DMS 273 treated with DMSO at 0.1 percent for 48 hours (cell line): Measurements from ENCODE around the gene DPYSL4.

Source experiments
- DNase-seq: peaks from one replicate; lab custom pipeline; 2025; lab: John Stamatoyannopoulos, UW

Gene DPYSL4

DNA sequence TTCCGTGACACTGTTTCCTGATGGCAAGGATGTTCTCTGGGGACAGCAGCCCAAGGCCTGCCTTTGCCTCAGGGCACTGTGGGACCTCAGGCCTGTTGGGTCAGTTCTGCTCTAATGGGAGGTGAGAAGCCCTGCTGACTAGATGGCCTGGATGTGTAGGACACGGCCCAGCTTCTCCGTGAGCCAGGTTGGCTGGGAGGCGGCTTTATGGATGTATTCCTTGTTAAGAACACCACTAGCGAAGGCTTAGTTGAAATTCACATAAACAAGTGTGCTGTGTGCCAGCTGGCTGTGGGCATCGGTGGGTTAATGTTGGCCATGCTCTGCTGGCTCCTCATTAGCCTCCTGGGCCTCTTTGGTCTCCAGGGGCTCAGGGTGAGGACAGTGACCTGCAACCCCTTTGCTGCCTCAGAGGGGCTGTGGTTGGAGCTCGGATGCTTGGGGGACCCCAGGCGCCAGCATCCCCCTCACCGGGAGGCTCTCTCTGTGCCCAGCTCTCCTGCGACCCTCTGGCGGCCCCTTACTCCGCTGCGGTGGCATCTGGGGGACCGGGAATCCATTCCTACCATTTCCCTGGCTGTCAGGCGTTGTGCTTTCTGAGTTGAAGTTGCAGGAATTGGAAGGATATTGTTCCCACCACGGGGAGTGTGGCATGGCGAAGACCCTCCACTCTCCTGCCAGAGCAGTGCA lies 22.8 kb upstream of the DPYSL4 start:
- DNase-seq, result no peak

DNA sequence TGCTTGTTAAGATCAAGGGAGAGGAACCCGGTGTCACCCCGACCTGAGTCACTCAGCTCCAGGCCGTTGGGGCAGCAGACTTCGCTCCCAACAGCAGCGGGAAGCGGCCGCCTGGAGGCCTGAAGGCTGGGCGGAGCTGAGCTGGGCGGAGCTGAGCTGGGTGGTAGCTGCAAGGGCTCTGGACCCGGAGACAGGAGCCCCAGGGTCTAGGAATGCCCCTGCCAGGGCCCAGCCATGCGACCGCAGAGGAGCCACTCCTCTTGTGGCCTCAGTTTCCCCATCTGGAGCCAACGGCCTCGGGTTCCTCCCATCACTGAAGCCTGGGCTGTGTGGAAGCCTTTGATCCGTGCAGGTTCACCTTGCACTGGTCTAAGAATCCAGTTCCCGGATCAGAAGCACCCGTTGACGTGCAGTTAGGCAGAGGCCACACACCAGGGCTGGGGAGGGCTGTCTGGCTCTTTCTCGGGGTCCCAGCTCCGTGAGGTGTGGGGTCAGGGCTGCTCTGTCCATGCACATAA lies 21.9 kb upstream of the DPYSL4 start:
- no peak for DNase-seq

DNA sequence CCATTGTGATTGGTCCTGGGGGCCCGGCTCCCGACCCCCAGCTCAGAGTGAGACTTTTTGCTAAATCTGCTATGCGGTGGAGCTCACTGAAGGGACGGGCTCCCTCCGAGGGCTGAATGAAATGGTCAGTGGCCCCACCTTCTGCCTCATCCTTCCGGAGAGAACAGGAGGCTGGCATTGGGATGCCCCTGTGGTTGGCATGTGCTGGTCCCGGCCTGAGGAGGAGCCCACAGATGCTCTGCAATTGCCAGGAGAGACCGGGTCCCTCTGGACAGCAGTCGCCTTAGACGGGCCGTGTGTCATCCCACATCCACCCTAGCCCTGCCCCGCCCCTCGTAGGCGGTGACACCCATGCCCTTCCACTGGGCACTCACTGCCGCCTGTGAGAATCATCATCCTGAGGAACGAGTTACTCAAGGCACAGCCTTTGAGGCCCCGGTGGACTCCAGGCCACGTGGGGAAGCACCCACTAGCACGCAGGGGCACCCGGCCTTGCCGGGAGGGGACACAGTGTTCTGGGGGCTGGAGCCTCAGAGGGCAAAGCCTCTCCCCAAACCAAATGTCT lies 21.2 kb upstream of the DPYSL4 start:
- DNase-seq, result no peak

DNA sequence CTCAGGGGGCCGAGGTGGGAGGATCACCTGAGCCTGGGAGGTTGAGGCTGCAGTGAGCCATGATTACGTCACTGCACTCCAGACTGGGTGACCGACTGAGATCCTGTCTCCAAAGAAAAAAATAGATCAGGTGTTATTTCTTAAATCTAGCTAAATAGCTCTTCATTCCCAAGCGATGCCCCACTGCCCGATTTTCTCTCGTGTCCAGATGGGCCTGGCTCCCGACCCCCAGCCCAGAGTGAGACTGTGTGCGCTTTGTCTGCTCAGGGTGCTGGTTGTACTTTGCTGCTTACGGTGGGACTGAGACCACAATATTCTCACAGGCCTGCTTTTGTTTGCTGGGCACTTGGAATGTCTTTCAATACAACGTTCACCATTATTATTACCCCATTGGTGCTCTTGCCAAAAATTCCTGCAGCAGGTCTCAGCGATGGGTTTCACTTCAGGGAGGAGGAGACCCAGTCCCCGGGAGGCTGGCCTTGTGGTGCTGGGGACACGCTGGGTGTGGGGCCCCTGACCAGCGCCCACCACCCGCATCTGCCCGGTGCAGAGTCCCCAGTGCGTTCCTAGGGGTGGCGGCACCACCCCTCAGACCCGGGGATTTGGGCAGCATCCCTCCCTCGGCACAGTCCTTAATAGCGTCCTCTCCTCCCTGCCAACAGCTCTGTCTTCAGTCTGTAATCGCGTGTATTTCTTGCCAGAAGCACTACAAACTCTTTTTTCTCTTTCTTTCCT lies 20.4 kb upstream of the DPYSL4 start:
- no peak for DNase-seq

DNA sequence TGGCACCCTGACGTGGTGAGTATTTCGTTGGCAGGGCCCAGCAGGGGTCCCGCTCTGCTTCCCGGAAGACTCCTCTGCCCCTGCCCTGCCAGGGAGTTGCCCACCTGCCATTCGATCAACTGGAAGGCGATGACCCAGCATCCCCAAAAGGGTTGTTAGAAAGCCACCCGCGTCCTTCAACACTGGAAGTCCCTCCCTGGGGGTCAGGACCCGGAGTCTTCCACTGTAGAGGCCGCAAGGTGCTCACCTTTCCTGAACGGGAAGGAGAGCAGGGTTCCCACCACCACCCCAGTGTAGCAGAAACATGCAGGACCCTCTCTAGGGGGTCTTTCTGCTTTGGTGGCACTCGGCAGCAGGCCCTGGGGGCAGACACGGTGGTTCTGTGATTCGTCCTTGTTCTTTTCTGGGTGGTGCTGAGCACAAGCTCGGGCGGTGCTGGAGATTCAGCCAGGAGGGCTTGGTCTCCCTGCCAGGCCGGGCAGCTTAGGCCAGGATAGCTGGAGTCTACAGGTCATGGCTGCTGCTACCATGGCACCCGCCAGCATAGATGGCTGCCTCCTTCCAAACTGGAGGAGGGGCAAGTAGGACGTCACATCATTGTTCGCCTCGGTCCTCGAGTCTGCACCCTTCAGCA lies 19.6 kb upstream of the DPYSL4 start:
- DNase-seq, result no peak

DNA sequence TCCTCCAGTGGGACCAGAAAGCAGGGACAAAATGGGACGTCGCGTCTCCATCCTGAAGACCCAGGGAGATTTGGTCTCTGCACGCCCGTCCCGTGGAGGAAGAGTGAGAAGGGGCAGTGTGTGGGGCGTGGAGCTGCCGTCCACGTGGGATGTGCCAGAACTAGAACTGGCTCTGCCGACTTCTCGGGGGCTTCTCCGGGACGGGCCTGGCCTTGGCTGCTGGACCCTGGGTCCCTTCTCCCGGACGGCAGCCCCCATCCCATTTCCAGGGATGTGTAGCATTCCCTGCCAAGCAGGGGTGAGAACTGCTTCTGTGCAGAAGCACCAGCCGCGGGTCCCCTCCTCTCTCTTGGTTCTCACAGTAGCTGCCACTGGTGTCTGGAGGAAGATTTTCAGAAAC lies 18.8 kb upstream of the DPYSL4 start:
- DNase-seq, result no peak

DNA sequence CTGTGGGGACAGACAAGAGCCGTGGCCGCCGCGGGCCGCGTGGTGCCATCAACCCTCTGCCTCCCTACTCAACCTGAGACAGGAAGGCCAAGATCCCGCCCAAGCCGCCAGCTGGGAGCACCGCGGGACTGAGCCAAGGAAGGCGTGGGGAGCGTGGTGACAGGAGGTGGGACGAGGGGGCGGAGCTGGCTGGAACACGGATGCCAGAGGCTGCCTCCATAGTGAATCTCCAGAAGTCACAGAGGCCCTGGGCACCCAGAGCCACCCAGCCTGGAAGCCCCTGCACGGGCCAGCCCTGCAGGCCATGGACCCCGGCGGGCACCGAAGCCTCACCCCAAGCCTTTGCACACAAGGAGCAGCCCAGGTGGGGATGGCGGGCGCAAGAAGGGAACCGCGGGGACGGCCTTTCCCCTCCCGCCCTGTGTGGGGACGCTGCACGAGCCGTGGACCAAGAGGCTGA lies 18.1 kb upstream of the DPYSL4 start:
- DNase-seq, result no peak

DNA sequence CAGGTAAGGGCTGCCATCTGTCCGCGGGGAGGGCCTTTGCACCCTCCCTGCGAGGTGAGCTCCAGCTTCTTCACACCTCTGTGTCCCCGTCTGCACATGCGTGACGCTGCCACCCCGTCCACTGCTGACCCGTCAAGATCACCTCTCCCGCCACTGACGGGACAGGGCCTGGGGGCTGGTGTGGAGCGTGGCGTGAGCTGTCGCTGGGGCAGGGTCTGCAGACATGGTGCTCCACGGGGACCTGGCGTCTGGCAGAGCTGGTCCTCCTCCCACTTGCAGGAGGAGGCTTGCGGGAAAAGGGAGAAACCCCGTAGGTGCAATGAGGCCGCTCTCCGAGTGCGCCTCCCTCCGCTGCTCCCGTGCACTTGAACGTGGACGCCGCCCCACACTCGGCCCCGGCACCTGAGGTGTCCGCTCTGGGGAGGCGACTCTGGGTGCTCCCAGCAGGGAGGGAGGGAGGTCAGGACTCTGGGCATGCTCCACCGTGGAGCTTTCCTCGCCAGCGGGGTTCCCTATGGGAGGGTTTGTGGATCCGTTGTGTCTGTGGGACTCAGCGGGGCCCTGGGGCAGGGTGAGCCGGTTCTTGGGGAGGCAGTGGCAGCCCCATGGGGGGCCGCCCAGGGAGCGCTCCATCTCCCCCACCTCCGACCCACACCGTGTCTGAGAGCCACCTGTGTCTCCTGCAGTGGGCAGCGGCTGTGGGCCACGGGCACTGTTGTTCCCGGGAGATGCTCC lies 17.6 kb upstream of the DPYSL4 start:
- no peak for DNase-seq

- DNase-seq, result no peak
Observed at GRCh38 chr10:132169766-132170560, 16.8 kb upstream of the DPYSL4 start.

- no peak for DNase-seq
Observed at GRCh38 chr10:132170561-132171361, 16.0 kb upstream of the DPYSL4 start.

GRCh38 chr10:132172091-132173066 lies 14.4 kb upstream of the DPYSL4 start:
- no peak for DNase-seq

DNA sequence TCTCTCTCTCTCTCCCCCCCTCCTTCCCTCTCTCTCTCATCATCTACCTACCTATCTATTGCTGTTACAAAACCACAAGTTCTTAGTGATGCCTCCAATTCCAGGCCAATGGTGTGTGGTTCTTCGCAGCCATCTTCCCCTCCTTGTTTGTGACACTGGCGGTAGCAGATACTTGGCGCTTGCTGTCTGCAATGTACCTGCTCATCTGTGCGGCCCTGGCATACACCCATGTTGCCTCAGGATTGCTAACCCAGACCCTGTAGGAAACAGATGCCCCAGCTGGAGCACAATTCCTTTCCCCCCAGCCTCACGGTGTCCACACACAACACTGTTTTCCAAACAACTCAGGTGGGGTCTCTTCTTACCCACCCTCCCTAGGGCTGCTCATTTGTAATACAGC lies 13.6 kb upstream of the DPYSL4 start:
- DNase-seq, result no peak

DNA sequence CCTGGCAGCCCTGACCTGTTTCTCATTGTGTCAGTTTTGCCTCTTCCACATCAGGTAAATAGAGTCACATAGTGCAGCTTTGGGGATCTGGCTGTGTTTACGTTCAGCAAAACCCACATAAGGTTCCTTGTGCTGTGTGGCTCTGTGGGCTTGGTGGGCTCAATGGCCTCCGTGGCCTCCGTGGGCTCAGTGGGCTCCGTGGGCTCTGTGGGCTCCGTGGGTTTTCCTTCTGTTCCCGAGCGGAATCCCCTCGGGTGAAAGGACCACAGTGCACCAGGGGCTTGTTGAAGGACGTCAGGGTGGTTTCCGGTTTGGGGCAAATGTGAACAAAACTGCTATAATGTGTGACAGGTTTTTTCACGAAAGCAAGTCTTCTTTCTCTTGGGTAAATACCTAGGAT lies 12.5 kb upstream of the DPYSL4 start:
- no peak for DNase-seq

DNA sequence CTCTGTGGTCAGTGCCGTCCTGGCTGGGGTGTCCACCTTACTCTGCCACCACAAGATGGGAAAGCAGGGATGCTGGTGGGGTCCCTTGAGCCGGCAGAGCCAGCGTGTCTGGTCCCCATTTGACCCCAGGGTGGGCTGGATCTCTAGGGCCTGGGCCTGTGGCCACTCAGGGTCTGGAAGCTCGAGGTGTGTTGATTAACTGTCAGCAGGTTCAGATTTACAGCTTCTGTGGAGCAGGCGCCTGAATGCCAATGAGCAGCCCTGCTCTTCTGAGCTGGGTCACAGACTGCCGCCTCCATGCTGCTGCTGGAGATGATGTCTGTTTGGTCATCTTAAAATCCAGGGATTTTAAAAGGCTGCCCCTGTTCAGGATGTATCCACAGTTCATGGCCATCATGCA lies 11.3 kb upstream of the DPYSL4 start:
- no peak for DNase-seq

DNA sequence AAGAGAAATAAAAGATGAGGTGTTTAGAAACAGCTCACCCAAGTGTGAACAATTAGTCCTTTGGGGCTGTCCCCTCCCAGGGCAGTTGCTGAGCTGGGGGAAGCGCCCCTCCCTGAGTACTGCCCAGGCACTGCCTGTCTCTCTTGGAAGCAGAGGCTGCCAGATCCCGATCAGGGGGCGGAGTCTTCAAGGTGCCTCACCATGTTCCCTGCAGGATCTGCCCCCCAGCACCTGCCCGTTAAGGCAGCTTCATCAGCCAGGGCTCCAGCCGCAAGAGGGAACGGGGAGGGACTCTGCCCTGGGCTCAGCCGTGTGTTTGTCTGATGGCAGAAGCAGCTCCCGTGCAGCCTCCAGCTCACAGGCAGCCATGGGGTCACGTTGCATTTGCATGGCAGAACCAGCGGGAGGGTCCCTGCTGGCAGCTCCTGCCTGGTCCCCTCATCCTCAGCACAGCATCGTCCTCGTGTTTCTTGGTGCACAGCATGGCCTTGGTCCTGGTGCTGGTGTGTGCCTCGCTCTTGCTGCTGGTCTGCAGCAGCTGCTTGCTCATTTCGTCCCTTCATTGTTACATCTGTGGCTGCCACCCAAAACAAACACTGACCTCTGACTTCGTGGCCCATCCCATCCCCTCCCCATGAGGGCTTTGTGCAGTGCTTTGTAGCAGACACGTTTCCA lies 10.7 kb upstream of the DPYSL4 start:
- DNase-seq, result no peak

DNA sequence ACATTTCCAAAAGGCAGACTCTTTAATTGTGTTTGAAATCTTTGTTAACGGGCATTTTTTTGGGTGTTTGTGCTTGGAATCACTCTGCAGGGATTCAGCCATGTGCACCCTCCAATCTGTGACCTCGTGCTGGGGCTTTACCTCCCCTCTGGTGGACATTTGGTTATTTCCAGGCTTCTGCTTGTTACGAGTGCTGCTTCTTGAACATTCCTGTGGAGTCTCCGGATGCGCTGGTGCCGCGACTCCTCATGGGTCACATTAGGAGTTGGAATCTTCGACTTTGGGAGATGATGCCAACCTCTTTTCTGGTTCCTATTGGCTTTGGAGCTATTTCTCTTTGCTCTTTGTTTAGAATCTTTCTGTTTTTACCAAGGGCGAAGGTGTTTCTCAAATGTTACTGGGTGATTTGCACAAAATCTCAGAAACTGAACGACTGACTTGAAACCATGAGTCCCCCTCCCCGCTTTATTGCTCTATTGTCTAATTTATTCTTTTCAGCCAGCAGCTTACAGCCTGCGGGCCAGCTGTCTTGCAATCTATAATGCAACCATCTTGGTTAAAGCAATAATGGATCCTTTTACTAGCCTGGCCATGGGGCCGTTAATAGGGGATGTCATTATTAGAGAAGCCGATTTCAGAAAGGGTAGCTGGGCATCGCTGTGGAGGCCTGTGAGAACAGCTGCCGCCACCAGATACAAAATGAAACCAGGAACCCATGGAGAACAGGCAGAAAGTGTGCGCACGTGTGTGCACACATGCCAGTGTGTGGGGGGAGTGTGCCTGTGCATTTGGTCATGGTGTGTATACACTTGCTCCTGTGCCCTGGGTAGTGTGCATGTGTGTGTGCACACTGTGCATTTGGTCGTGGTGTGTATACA lies 9.9 kb upstream of the DPYSL4 start:
- DNase-seq, result no peak

- no peak for DNase-seq
Observed at GRCh38 chr10:132178046-132178445, 8.7 kb upstream of the DPYSL4 start.
